Measurements from ENCODE around the gene ZSCAN16. TPM values are rescaled to one million over a fixed set of nuclear protein-coding genes. Genes with fewer than 3 reads are reported as not detected.
A peak's percentile ranks its signal among the peaks of the same experiment; 100 is the strongest.
"Not testable (repeated sequence)": the region's sequence is repeated elsewhere in the genome, so short reads cannot be mapped to it uniquely, and the experiment has no call there.

The ZSCAN16 gene
- total and polyA plus RNA-seq, 9 of the 15 experiments (the other 6 are each of a cell fraction or from before 2014, with no cell fraction given): 0.08 TPM; not detected in 8

- TF ChIP-seq MGA (IDR thresholded peaks at IDR 0.05) (peak; percentile 40; the same call in 1 of the 2 replicates), SMARCA5 (IDR thresholded peaks at IDR 0.05) (peak; percentile 83), GTF2E2 (tag; IDR thresholded peaks at IDR 0.05) (peak; percentile 70; the same call in 1 of the 2 replicates), MLLT1 (IDR thresholded peaks at IDR 0.05) (peak; percentile 48 to 61; a peak in 1 of 4 replicates), PHB2 (IDR thresholded peaks at IDR 0.05; ENCODE audit: low read depth) (0 out of 2 replicates have a peak, but pooled peaks have one; percentile 15), ZC3H4 (CRISPR knock-in tag; IDR thresholded peaks at IDR 0.05; ENCODE audit: borderline replicate concordance) (0 out of 2 replicates have a peak, but pooled peaks have one; percentile 83), MAX (CRISPR knock-in tag; IDR thresholded peaks at IDR 0.05) (0 out of 2 replicates have a peak, but pooled peaks have one; percentile 46), LARP7 (IDR thresholded peaks at IDR 0.05) (peak; percentile 88; the same call in 1 of the 2 replicates), ZNF197 (CRISPR knock-in tag; IDR thresholded peaks at IDR 0.05; ENCODE audit: low read depth) (peak; percentile 72; the same call in 1 of the 2 replicates), ZNF384 (IDR thresholded peaks at IDR 0.05; ENCODE audit: low read depth, low read length) (0 out of 2 replicates have a peak, but pooled peaks have one; percentile 9), ZNF431 (CRISPR knock-in tag; IDR thresholded peaks at IDR 0.05) (0 out of 2 replicates have a peak, but pooled peaks have one; percentile 67), ZNF589 (CRISPR knock-in tag; IDR thresholded peaks at IDR 0.05; ENCODE audit: low read depth) (0 out of 2 replicates have a peak, but pooled peaks have one; percentile 42), BRD9 (IDR thresholded peaks at IDR 0.05; ENCODE audit: low read depth, partially characterized antibody) (peak; percentile 82), FOXM1 (CRISPR knock-in tag; IDR thresholded peaks at IDR 0.05; ENCODE audit: low read depth) (0 out of 2 replicates have a peak, but pooled peaks have one; percentile 19)
- TF ChIP-seq FOXM1 (IDR thresholded peaks at IDR 0.05; ENCODE audit: low read depth): not testable (repeated sequence)
These were observed 44.1 kb upstream of the ZSCAN16 start, which contains the start of gene ZNF165 (continued) for GRCh38 chr6:28080381-28080630.
